CD4-positive, alpha-beta T cell treated with Interleukin-12 subunit alpha and Interleukin-12 subunit beta, for 1 hour (primary cell): ENCODE measurements around the gene POLR3C.
A peak's percentile ranks its signal among the peaks of the same experiment; 100 is the strongest.

ENCODE experiments used
- DNase-seq: peaks from one replicate; pipeline ENCODE4 v3.0.0-alpha.2; 2020

Gene POLR3C

DNA sequence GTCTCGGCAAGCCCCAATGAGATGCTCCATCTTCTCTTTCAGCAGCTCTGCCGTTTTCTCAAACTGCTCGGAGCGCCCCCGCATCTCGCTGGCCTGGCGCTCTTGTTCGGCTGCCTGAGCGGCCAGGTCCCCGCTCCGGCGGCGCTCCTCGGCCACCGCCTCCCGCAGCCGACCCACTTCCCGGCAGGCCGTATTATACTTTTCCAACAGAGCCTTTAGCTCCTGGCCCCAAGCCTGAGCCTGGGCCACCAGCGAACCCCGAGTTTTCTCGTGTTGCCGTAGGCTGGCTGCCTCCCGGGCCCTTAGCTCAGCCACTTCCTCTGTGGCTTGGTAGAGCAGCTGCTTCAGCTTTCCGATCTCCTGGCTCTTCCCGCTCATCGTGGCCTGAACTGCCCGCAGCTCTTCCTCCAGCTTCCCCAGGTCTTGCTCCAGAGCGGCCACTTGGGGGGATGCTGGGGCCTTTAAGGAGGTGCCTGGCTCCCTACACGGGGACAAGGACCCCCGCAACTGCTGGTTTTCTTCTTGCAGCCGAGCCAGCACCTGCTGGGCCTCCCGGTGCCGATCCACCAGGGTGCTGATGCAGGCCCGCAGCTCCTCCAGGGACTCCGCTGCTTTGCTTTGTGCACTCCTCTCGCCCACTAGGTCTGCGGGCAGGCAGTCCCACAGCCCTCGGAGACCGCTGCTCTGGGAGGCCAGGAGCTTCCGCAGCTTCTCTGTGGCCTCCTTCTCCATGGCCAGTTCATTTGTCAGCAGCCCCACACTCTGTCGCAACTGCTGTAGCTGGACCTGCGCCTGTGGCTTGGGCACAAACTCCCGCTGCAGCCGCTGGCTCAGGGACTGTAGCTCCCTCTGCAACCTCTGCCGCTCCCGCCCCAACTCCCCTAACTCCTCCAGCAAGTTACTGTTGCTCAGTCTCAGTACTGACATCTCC, 48.3 kb downstream of the POLR3C start:
- DNase-seq: peak; percentile 27

DNA sequence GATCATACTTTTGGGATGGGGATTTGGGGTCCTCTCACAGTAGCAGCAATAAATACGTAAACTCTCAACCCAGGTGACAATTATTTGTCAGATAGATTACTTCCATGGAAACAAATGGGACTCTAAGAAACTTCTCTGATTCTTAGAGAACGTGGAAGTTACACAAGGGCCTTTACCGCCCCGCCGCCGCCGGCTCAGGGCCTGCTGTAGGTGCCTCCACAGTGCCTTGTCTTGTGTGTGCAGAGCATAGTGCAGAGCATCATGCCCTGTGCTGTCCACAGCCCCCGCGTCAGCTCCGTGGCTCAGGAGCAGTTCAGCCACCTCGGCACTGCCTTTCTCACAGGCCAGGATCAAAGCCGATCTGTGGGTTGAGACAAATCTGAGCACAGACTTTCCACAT, 50.6 kb downstream of the POLR3C start:
- no peak for DNase-seq

DNA sequence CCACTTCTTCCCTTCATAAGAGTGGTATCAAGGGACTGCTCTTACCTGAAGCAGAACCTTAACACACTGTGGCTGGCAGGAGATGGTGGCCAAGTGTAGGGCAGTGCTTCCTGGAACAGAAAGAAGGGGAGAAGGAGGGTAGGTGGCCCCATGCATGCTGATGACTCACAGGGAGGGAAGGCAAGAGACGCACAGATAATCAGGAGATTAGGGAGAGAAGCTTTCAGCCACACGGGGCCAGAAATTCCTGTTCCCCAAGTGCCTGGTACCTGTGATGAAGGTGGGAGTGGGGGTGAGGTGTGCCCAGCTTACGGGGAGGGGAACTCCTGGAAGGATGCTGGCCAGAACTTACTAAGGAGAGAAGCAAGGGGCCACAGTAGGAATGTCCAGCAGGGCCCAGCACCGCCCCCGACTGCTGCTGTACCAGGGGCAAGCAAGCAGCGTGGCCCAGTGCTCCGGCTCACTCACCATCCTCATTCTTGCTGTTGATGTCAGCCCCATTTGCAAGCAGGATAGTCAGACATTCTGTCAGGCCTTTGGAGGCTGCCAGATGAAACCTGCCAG, 54.0 kb downstream of the POLR3C start:
- DNase-seq: no peak

DNA sequence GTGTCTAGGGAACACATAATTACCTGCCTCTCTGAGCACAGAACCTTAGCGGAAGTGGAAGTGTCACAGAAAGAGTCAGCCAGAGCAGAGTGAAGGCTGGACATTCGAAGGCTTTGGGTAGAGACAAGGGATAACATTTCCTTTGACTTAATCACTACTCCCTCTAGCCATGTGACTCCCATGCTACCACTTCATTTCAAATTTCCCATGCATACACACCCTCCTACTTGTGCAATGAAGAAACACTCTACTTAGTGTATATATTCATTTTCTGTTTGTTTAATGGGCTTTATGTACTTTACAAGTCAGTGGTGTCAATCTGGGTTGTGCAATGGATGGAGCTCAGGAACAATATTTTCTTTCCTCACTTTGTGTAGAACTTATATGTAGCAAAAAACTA, 54.7 kb downstream of the POLR3C start:
- no peak for DNase-seq

DNA sequence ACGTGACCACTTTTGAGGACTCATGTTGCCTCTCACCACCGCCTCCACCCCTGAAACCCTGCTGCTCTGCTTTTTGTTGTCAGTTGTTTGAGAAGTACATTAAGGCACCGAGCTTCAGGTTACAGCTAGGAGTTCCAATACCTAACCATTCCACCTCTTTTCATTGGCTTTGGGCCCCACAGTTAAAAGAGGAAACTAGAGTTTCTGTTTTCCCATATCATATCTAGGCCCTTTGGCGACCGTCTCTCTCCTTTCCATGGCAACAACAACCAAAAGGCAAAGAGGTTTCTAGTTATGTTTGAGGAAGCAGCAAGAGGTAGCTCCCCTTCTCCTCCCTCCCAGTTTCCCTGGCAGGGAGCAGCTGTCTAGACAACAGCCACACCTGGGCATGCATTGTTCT, 55.8 kb downstream of the POLR3C start:
- no peak for DNase-seq

DNA sequence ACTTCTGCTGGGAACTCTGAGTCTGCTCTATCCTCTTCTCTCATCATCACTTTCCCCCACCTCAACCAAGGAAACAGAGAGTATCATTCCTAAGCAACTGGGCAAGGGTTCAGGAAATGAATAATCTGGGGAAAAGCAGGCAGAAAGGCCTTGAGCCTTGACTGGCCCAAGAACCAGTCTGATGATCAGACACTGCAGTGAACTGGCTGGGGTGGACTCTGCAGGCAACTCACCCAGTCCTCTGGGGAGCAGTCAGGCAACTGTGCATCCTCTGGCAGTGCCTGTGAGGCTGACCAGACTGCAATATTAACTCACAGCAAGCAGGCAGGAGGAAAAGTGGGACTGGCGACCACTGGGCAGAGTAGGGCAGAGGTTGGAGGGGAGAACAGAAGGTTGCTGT, 60.7 kb downstream of the POLR3C start:
- DNase-seq: no peak

DNA sequence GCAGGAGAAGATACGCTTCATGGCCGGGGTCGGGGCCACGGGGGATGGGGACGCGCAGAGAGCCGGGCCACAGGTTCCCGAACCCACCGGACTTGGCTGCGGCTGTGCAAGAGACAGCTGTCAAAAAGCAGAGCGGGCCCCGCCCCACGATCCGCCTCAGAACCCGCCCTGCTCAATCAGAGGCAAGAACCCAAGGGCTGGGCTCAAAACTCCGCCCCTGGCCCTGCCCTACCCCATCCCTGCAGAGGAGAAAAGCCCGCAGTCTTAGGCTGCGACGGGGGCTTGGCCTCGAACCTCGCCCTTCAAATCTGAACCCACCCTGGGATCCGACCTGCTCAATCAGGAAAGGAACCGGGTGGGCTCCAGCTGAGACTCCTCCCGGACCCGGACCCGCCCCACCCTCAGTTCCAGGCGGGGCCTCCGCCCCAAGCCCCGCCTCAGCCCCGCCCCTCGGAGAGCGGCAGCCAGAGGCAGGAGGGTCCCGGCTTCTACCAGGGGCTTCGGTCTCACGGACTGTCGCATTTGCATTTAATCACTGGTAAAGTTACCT, 61.8 kb downstream of the POLR3C start, which contains the start of gene ANKRD35:
Gene ANKRD35 (minus strand): TSS at position 129 of the 550 bp plus-strand sequence. CDS start 108 bp downstream, at position 21.
- peak; percentile 86 for DNase-seq

DNA sequence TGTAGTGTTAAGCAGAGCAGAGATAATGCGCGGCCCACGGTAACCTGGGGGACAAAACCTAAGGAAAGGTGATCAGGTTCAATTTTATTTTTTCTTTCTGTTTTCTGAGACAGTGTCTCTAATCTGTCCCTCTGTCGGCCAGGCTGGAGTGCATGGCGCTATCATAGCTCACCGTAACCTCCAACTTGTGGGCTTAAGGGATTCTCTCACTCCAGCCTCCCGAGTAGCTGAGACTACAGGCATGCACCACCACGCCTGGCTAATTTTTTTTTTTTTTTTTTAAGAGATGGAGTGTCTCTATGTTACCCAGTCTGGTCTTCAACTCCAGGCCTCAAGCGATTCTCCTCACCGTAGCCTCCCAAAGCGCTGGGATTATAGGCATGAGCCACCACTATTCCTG, 62.4 kb downstream of the POLR3C start:
- DNase-seq: no peak

DNA sequence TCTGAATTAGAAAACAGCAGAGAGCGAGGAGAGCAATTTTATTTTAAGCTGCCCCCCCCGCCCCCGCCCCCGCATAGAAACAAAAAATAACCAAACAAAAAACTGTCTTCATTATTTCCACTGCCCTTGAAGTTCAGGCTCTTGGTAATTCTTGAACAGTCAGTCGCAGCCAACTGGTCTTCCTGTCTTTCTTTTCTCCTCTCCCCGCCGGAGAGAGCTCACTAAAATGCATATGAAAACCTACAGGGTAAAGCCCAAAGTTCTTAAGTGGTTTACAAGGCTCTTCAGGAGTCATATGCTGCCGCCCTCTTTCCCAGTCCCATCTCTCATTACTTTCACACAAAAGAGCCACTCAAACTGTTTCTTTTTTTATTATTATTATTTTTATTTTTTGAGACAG, 62.8 kb downstream of the POLR3C start:
- no peak for DNase-seq

DNA sequence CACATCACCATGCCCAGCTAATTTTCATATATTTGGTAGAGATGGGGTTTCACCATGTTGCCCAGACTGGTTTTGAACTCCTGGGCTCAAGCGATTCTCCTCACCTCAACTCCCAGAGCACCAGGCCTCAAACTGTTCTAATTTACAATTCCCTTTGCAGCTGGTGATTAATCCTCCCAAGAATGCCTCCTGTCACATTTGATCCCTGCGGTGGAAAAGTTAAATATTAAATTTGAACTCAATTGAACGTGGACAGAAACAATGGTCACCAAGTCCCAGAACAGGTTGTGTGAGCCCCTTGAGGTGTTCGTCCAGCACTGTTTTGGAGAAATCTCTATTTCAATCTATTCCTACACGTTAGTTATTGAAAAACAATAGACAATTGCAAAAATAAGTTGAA, 63.6 kb downstream of the POLR3C start:
- DNase-seq: no peak

DNA sequence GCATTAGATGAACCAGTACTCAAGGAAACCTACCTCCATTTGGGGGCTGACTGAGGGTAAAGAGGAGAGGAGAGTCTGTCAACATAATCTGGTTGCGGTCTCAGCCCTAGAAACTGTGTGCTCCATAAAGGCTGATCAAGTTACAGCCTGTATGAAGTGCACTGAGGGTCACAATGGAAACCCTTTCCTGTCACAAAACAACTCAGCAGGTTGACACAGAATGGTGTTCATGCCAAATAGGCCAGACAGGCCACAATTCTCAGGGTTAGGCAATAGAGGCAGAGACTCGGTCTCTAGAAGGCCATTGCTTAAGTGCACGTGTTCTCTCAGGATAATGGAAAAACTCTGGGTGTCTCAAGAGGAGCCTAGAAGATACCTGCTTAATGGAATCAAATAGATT, 65.7 kb downstream of the POLR3C start:
- no peak for DNase-seq

DNA sequence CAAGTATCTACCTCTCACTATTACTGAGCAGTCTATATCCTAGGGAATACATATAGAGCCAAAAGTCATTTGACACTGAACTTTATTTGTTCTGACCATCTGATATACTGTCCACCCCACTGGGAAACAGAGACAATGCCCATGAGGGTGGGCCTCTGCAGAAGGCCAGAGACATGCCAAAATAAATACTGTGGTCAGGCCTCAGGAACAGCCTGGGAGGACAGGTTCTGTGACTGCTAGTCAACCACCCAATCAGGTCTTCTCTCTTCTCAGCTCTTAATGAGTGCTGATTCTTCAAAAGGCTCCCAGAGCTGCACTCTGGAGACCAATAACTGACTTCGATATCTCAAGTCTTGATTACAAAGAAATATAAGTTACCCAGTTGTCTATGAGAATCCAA, 67.1 kb downstream of the POLR3C start:
- DNase-seq: no peak

DNA sequence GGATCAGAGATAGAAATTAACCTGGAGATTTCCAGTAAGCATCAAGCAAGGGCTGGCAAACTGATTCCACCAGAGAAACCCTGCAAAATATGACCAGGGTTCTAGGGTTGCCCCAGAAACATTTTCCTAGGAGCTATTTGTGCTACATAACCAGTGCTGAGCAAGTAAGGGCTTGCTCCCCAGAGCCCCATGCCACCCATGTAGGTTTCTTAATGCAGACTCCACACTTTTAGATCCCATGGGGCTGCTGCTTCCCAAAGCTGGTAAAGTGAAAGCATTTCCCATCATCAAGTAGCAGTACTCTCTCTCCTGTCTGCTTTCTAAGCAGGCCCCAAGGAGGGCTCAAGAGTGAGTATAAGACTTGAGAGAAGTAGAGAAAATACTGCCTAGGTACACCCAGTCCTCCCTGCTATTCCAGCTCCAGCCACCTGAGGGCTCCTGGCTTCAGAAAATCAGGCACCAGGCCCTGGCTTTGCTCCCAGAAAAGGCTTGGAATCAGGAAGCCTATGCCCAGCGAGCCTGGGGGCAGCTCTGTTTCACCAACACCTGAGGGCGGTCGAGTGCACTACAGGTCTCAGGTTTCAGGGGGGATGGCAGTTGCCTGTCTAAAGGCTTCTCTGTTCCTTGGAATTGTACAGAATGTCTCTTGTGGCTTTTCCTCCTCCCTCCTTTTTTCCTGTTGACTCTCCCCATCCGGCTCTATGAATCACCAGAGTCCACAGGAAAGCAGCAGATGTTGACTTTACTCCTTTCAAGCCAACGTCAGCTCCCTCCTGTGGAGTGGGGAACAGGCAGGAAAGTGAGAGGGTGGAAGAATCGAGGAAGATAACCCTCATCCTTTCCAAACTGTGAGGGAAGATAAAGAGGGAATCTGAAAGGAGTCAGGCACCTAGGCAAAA, 67.8 kb downstream of the POLR3C start:
- peak; percentile 59 for DNase-seq

DNA sequence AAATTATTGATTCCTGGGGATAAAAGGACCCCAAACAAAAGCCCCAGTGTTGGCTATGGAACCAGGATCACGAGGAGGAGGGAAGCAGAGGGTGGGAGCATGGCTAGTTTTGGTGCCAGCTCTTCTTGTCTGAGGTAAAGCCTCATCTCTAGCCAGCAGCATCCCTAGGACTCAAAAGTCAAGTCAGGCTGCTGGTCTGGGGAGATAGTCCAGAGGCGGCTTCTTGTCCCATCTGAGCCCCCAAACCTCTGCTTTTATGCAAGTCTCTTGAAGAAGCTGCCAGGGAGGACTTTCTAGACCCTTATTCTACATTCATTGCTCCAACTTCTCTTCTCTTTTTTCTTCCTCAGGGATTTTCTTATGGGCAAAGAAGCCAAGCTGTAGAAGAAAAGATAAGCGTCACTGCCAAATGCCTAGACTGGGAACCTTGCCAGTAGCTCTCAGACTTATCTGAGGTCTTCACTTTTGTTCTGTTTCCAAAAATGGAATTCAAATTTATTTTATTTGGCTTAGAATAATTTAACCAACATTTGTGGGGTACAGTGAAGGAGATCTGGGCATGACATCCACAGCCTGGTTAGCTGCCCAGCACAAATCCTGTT, 68.6 kb downstream of the POLR3C start:
- DNase-seq: no peak

DNA sequence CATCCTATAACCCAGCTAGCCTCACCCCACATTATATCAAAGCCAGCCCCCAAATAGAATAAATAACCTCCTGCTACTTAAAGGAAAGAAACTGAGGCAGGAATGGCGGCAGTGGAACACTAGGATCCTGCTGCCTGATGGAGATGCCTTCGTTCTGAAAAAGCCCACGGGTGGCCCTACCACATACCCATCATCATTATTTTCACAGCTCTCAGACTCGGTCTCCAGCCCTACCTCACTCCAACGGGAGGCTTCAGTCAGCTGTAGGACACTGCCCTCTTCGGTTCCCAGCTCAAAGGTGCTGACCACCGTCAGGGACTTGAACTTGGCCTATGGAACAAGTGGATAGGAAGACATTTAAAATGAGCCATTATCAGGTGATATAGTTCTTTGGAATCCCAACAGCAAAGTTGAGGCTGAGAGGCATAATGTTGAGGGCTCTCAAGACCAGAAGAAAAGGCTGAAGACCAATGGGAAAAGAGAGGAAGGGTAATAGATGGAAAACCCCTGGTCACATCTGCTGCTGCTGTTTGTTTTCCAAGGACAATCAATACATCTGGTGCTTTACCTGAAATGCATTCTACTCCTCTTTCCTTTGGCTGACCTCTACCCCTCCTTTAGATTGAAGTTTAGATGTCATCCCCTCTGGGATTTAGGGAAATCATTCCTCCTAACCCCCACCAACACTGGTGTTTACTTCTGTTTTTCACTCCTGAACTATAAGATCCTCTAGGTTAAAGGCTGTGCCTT, 69.5 kb downstream of the POLR3C start:
- no peak for DNase-seq
